Loucy (cell line): ENCODE data around the gene FOXN4.
A peak's percentile ranks its signal among the peaks of the same experiment; 100 is the strongest.

Source experiments
- H2AFZ ChIP-seq: fragments of 200-600 bp; sonication (generic); 2 replicates; pipeline ENCODE4 v1.6.0; 2016; ENCODE audit warnings: antibody characterized with exemption, mild to moderate bottlenecking, low read length, moderate library complexity
- H3F3A ChIP-seq: fragments of 200-600 bp; 2 replicates; pipeline ENCODE4 v1.6.0; 2016; ENCODE audit warnings: antibody characterized with exemption, low read depth, mild to moderate bottlenecking
- H3K27me3 ChIP-seq: fragments of 200-600 bp; sonication (generic); 2 replicates; pipeline ENCODE4 v1.6.1; 2014; ENCODE audit warnings: low read length, mild to moderate bottlenecking; ENCODE audit not compliant: insufficient read depth, poor library complexity, severe bottlenecking
- H3K36me3 ChIP-seq: fragments of 200-600 bp; sonication (generic); 2 replicates; pipeline ENCODE4 v1.6.1; 2016; ENCODE audit warnings: low read length; ENCODE audit not compliant: insufficient read depth
- H3K4me1 ChIP-seq: fragments of 200-600 bp; sonication (generic); 2 replicates; pipeline ENCODE4 v1.5.1; 2014; ENCODE audit warnings: low read length, mild to moderate bottlenecking; ENCODE audit not compliant: insufficient read depth, poor library complexity, severe bottlenecking
- H3K4me2 ChIP-seq: fragments of 200-600 bp; sonication (generic); 2 replicates; pipeline ENCODE4 v1.6.0; 2014; ENCODE audit warnings: antibody characterized with exemption, low read length, low read depth, mild to moderate bottlenecking; ENCODE audit not compliant: poor library complexity, severe bottlenecking
- H3K4me3 ChIP-seq: fragments of 200-600 bp; sonication (generic); 2 replicates; pipeline ENCODE4 v1.5.1; 2014; ENCODE audit warnings: low read length, mild to moderate bottlenecking, mixed read lengths; ENCODE audit not compliant: poor library complexity, severe bottlenecking
- H3K79me2 ChIP-seq: fragments of 200-600 bp; sonication (generic); 2 replicates; pipeline ENCODE4 v1.6.1; 2014; ENCODE audit warnings: low read length; ENCODE audit not compliant: insufficient read depth
- H3K9ac ChIP-seq: fragments of 200-600 bp; sonication (generic); 2 replicates; pipeline ENCODE4 v1.6.0; 2014; ENCODE audit warnings: mild to moderate bottlenecking, low read depth, low read length, moderate library complexity; ENCODE audit not compliant: poor library complexity, severe bottlenecking
- H3K9me2 ChIP-seq: fragments of 200-600 bp; sonication (generic); replicated peaks from 2 replicates; pipeline ENCODE4 v1.6.1; 2016; ENCODE audit warnings: low read depth, low read length, mixed read lengths
- H3K9me3 ChIP-seq: fragments of 200-600 bp; sonication (generic); 2 replicates; pipeline ENCODE4 v1.6.1; 2014; ENCODE audit warnings: mild to moderate bottlenecking, antibody characterized with exemption, low read length, low read depth; ENCODE audit not compliant: insufficient read depth
- H4K20me1 ChIP-seq: fragments of 200-600 bp; sonication (generic); 2 replicates; pipeline ENCODE4 v1.6.0; 2014; ENCODE audit warnings: antibody characterized with exemption, low read length, mild to moderate bottlenecking; ENCODE audit not compliant: insufficient read depth, poor library complexity, severe bottlenecking
- EZH2phosphoT487 ChIP-seq: fragments of 200-600 bp; IDR thresholded peaks from 2 replicates; pipeline ENCODE4 v1.6.1; 2018; ENCODE audit warnings: antibody characterized with exemption, mild to moderate bottlenecking, moderate library complexity, borderline replicate concordance
- TF ChIP-seq, protein P1 (sequence below): fragments of 200-600 bp; sonication (generic); conservative IDR thresholded peaks from 2 replicates; pipeline ENCODE4 v1.5.1; 2014; ENCODE audit warnings: mild to moderate bottlenecking, antibody characterized with exemption, low read length

The FOXN4 gene, protein sequence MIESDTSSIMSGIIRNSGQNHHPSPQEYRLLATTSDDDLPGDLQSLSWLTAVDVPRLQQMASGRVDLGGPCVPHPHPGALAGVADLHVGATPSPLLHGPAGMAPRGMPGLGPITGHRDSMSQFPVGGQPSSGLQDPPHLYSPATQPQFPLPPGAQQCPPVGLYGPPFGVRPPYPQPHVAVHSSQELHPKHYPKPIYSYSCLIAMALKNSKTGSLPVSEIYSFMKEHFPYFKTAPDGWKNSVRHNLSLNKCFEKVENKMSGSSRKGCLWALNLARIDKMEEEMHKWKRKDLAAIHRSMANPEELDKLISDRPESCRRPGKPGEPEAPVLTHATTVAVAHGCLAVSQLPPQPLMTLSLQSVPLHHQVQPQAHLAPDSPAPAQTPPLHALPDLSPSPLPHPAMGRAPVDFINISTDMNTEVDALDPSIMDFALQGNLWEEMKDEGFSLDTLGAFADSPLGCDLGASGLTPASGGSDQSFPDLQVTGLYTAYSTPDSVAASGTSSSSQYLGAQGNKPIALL

DNA sequence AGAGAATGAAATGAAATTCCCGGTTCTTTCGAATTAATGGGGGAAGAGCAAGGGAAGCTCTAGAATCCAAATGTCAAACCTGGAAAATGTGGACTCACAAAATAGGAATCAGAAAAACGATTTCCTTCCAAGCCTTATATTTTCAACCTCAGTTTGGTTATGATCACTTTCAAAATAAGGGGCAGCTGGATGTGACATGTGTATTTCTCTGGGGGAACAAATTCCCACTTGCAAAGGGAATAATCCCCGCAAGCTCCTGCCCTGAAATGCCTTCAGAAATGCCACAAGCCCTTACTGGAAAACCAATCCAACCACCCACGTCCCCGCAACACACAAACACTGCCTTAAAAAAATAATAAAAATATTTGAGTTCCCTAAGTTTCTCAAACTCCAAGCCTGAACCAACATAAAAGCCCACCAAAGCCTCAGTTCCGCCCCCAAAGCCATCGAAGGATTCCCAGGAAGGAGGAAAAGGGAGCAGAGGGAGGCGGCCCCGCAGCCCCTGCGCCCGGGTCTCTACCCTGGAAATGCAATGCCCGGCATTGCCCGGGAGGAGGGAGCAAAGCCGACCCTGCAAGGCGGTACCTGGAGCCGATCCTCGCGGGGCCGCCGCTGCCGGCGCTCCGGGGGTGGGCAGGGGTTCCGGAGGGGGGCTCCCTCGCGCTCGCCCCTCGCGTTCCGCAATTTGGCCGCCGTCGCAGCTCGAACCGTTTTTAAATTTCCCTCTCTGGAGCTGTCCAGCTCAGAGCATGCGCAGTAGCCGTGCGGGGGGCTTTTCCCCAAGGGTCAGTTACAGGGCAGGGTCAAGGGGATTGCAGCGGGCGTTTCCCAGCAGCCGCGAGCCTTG lies at the start of gene FOXN4:
Gene FOXN4, minus strand, starts transcription at position 751 of the 847 bp plus-strand sequence. CDS start 963 bp downstream, outside the sequence.
- Histone ChIP-seq H3K4me1 (peaks cover 53% of the 10 kb centered on the region), H3K79me2 (no peaks in the 10 kb centered on the region; the same call in 1 of the 2 replicates), H3K36me3 (no peaks in the 10 kb centered on the region), H3F3A (peaks cover 13% of the 10 kb centered on the region; the same call in 1 of the 2 replicates), H3K9me3 (no peaks in the 10 kb centered on the region), H3K4me3 (peak within 1 kb of the TSS; percentile 80), H3K4me2 (peak within 1 kb of the TSS; percentile 83), H3K27me3 (no peaks in the 10 kb centered on the region), H2AFZ (peak within 1 kb of the TSS; percentile 83), H3K9ac (peak within 1 kb of the TSS; percentile 76), H3K9me2 (no peaks in the 10 kb centered on the region), H4K20me1 (no peaks in the 10 kb centered on the region)
- TF ChIP-seq, protein P1, sequence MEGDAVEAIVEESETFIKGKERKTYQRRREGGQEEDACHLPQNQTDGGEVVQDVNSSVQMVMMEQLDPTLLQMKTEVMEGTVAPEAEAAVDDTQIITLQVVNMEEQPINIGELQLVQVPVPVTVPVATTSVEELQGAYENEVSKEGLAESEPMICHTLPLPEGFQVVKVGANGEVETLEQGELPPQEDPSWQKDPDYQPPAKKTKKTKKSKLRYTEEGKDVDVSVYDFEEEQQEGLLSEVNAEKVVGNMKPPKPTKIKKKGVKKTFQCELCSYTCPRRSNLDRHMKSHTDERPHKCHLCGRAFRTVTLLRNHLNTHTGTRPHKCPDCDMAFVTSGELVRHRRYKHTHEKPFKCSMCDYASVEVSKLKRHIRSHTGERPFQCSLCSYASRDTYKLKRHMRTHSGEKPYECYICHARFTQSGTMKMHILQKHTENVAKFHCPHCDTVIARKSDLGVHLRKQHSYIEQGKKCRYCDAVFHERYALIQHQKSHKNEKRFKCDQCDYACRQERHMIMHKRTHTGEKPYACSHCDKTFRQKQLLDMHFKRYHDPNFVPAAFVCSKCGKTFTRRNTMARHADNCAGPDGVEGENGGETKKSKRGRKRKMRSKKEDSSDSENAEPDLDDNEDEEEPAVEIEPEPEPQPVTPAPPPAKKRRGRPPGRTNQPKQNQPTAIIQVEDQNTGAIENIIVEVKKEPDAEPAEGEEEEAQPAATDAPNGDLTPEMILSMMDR: no peak
- no peak for TF ChIP-seq EZH2phosphoT487

DNA sequence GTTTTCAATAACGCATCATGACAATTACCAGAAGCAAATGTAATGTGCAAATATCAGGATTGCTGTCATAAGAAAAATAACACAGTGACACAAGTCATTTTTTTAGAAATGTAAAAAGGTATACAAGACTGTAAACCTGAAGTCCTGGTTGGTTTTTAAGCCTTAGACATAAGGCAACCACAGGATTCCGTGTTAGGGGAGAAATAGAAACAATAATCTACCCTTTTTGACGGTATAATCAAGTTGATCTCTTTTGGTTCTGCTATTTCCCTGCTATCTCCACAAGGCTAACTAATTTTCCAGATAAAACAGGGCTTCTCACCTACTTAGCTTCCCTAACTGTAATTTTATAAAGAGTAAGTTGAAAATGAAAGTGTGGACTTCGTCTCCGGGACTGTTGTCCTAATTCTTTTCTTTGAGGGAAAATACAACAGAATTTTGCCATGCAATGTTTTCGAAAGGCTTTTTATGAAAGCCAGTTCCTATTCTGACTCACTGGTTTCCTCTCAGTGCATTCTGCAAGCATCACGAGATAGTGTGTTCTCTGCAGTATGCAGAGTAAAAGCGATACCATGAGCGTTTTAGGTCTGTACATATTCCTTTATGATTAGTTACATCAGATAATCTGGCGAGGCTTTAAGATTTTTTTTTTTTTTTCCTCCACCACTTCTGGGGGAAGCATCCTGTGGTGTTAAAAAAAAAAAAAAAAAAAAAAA lies 49.2 kb upstream of the FOXN4 start:
- Histone ChIP-seq H3K9me3 (no peaks in the 10 kb centered on the region), H3K9me2 (no peaks in the 10 kb centered on the region), H3K4me2 (peak overlapping the region; percentile 57), H2AFZ (peak overlapping the region; percentile 39), H3K4me3 (peak overlapping the region; percentile 53), H4K20me1 (no peaks in the 10 kb centered on the region), H3K4me1 (peaks cover 37% of the 10 kb centered on the region), H3F3A (no peaks in the 10 kb centered on the region), H3K79me2 (no peaks in the 10 kb centered on the region), H3K36me3 (no peaks in the 10 kb centered on the region), H3K9ac (peak overlapping the region; percentile 56), H3K27me3 (no peaks in the 10 kb centered on the region)
- no peak for TF ChIP-seq EZH2phosphoT487
- TF ChIP-seq, protein P1: no peak

DNA sequence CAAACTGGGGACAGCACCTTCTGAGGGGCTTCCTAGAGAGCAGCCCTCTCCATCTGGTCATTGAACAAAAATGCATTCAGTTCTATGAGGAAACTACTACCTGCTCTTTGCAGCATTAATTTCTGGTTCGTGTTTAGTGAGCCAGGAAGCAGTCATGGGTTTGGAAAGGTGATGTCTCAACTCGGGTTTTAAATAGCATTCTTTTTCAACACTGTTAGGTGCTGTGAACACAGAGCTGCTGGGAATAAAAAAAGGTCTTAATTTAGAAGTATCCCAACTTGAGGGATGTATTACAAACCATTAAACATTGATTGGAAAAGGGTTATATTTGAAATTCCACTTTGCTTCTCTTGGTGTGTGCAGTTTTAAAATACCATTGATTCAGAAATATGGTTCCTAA lies 47.9 kb upstream of the FOXN4 start:
- peak overlapping the region; percentile 65 for H3K4me2 ChIP-seq
- peak overlapping the region; percentile 19 for H3K4me3 ChIP-seq
- H3F3A ChIP-seq: no peaks in the 10 kb centered on the region
- H3K79me2 ChIP-seq: no peaks in the 10 kb centered on the region
- H3K9me3 ChIP-seq: no peaks in the 10 kb centered on the region
- no peaks in the 10 kb centered on the region for H4K20me1 ChIP-seq
- H3K9me2 ChIP-seq: no peaks in the 10 kb centered on the region
- H3K36me3 ChIP-seq: no peaks in the 10 kb centered on the region
- peak overlapping the region; percentile 38 for H2AFZ ChIP-seq
- H3K4me1 ChIP-seq: peaks cover 37% of the 10 kb centered on the region
- H3K9ac ChIP-seq: peak overlapping the region; percentile 33
- TF ChIP-seq, protein P1: no peak
- TF ChIP-seq EZH2phosphoT487: no peak
- H3K27me3 ChIP-seq: no peaks in the 10 kb centered on the region
